Measurements from ENCODE around the gene PRR5. TPM values are rescaled to one million over a fixed set of nuclear protein-coding genes. Genes with fewer than 3 reads are reported as not detected.

PRR5 gene
- total and polyA plus RNA-seq, 2 donors (not counting 1 experiment from before 2014, with no cell fraction given), result 18.4 to 36.1 TPM

GRCh38 chr22:44786136-44786535 lies 84.1 kb downstream of the PRR5 start:
- no peaks in the 10 kb centered on the region for H3K4me1 Mint-ChIP-seq
- H3K27me3 Mint-ChIP-seq, result peaks cover 11% of the 10 kb centered on the region
- ChIA-PET CTCF (no interaction called here), POLR2A (no interaction called here)
- H3K27ac ChIP-seq (ENCODE audit: low read length in 2 of 2), result no peak overlapping the region
- no peak for TF ChIP-seq EZH2 (IDR thresholded peaks at IDR 0.05; ENCODE audit: borderline replicate concordance, insufficient read depth, low read depth, low read length, poor library complexity, severe bottlenecking)
- no peak for TF ChIP-seq CTCF (IDR thresholded peaks at IDR 0.05)
- intact Hi-C loops (cut with micrococcal nuclease), result no loop called here
- DNase-seq (no peak), ATAC-seq (ENCODE audit: low read depth) (no peak)
- H3K36me3 ChIP-seq (replicated peaks in 1 of 2; ENCODE audit: control extremely low read depth in 1 of 2, control insufficient read depth in 1 of 2, extremely low read depth in 1 of 2, insufficient read depth in 2 of 2, low read length in 1 of 2), result no peaks in the 10 kb centered on the region
- H2AFZ ChIP-seq (ENCODE audit: insufficient read depth, low read depth, low read length, poor library complexity, severe bottlenecking), result no peak overlapping the region
- H3K27ac Mint-ChIP-seq, result no peak overlapping the region
- no peaks in the 10 kb centered on the region for H4K20me1 ChIP-seq (ENCODE audit: control insufficient read depth, insufficient read depth, low read length, poor library complexity, severe bottlenecking)
- H3K9me3 ChIP-seq (ENCODE audit: control extremely low read depth in 1 of 3, control insufficient read depth in 2 of 3, insufficient read depth in 1 of 3, low read length in 2 of 3), result peaks cover 0 to 8% (median 0%) of the 10 kb centered on the region in 3 donors
- H3K4me3 ChIP-seq (ENCODE audit: control extremely low read depth in 1 of 5, extremely low read depth in 1 of 5, insufficient read depth in 1 of 5, low read depth in 2 of 5, low read length in 4 of 5), result no peak overlapping the region
- H3K4me2 ChIP-seq (replicated peaks; ENCODE audit: low read depth, low read length, poor library complexity, severe bottlenecking), result no peak overlapping the region
- no peaks in the 10 kb centered on the region for H3K9me3 Mint-ChIP-seq (ENCODE audit: insufficient read depth)
- H3K27me3 ChIP-seq (replicated peaks in 1 of 4; ENCODE audit: control extremely low read depth in 1 of 4, control insufficient read depth in 3 of 4, insufficient read depth in 4 of 4, low read length in 3 of 4), result no peaks in the 10 kb centered on the region
- H3K79me2 ChIP-seq (ENCODE audit: control insufficient read depth, insufficient read depth, low read length), result no peaks in the 10 kb centered on the region
- H3K4me1 ChIP-seq (ENCODE audit: control insufficient read depth in 2 of 2, insufficient read depth in 2 of 2, low read length in 2 of 2), result no peaks in the 10 kb centered on the region
- no peak overlapping the region for H3K9ac ChIP-seq (ENCODE audit: low read length)
- no peak overlapping the region for H3K4me3 Mint-ChIP-seq
- WGBS (ENCODE audit: insufficient coverage), result 96% methylated on average over 19 of the region's 23 CpGs

GRCh38 chr22:44786610-44787009 lies 84.6 kb downstream of the PRR5 start:
- H3K4me1 Mint-ChIP-seq, result no peaks in the 10 kb centered on the region
- Histone ChIP-seq H3K4me2 (replicated peaks; ENCODE audit: low read depth, low read length, poor library complexity, severe bottlenecking) (no peak overlapping the region), H3K4me1 (ENCODE audit: control insufficient read depth in 2 of 2, insufficient read depth in 2 of 2, low read length in 2 of 2) (no peaks in the 10 kb centered on the region), H3K27ac (ENCODE audit: low read length in 2 of 2) (no peak overlapping the region), H3K36me3 (replicated peaks in 1 of 2; ENCODE audit: control extremely low read depth in 1 of 2, control insufficient read depth in 1 of 2, extremely low read depth in 1 of 2, insufficient read depth in 2 of 2, low read length in 1 of 2) (no peaks in the 10 kb centered on the region), H3K4me3 (ENCODE audit: control extremely low read depth in 1 of 5, extremely low read depth in 1 of 5, insufficient read depth in 1 of 5, low read depth in 2 of 5, low read length in 4 of 5) (no peak overlapping the region), H3K27me3 (replicated peaks in 1 of 4; ENCODE audit: control extremely low read depth in 1 of 4, control insufficient read depth in 3 of 4, insufficient read depth in 4 of 4, low read length in 3 of 4) (no peaks in the 10 kb centered on the region), H4K20me1 (ENCODE audit: control insufficient read depth, insufficient read depth, low read length, poor library complexity, severe bottlenecking) (no peaks in the 10 kb centered on the region), H3K79me2 (ENCODE audit: control insufficient read depth, insufficient read depth, low read length) (no peaks in the 10 kb centered on the region), H3K9me3 (ENCODE audit: control extremely low read depth in 1 of 3, control insufficient read depth in 2 of 3, insufficient read depth in 1 of 3, low read length in 2 of 3) (peaks cover 0 to 8% (median 0%) of the 10 kb centered on the region in 3 donors), H3K9ac (ENCODE audit: low read length) (no peak overlapping the region), H2AFZ (ENCODE audit: insufficient read depth, low read depth, low read length, poor library complexity, severe bottlenecking) (no peak overlapping the region)
- ATAC-seq (ENCODE audit: low read depth), result no peak
- no peak overlapping the region for H3K27ac Mint-ChIP-seq
- H3K9me3 Mint-ChIP-seq (ENCODE audit: insufficient read depth), result no peaks in the 10 kb centered on the region
- ChIA-PET CTCF (no interaction called here), POLR2A (no interaction called here)
- H3K4me3 Mint-ChIP-seq, result no peak overlapping the region
- 93% methylated on average over 7 of the region's 7 CpGs for WGBS (ENCODE audit: insufficient coverage)
- no peak for DNase-seq
- peaks cover 11% of the 10 kb centered on the region for H3K27me3 Mint-ChIP-seq
- no peak for TF ChIP-seq CTCF (IDR thresholded peaks at IDR 0.05)
- no peak for TF ChIP-seq EZH2 (IDR thresholded peaks at IDR 0.05; ENCODE audit: borderline replicate concordance, insufficient read depth, low read depth, low read length, poor library complexity, severe bottlenecking)
- intact Hi-C loops (cut with micrococcal nuclease), result no loop called here

Other genes starting within 250 kb of the PRR5 start
- 9.9 and 10.1 TPM in 2 replicates for gene RTL6, start 204.0 kb upstream of the PRR5 start, total RNA-seq
- 2.0 and 2.5 TPM in 2 replicates for gene RTL6, start 204.0 kb upstream of the PRR5 start, polyA plus RNA-seq
- 0.17 and 0.37 TPM in 2 replicates for gene ARHGAP8, start 50.4 kb downstream of the PRR5 start, total RNA-seq
- gene ARHGAP8, start 50.4 kb downstream of the PRR5 start, polyA plus RNA-seq, result 0.12 TPM in 1 of 2 replicates, not detected in the other

Measured in B cell (primary cell).